GM19099 (cell line): ENCODE data around the gene ATP11A.

ENCODE experiments used
- POLR2A ChIP-seq: IDR thresholded peaks from 3 replicates; pipeline ENCODE4 v1.6.1; 2011; ENCODE audit warnings: low read depth; ENCODE audit not compliant: insufficient read length; ENCODE audit errors: extremely low read depth

ATP11A gene

DNA sequence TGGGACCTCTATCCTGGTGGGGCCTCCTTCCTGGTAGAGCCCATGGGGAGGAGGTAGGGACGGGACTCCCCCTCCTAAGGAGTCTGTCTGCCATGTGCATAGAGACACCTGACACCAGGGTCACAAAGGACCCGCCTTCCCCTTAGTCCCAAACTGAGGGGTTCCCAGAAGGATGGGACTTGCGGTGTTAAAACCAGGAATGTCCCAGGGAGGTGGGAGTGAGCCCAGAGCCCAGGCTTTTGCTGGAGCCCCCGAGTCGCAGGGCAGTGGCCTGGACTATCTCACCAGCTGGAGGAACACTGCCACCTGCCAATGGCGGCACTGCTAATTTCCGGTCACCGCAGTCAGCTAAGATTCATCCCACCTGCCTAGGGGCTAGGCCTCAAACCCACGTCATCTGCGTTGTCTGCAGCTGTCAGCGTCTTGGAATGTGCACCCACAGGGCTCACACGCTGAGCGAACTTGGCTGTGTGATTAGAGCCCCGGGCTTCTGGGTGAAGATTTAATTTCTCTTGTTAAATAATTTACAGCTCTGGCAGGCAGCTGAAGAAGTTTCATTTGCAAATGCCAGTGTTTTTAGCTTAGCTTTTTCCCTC, 31.9 kb upstream of the ATP11A start:
- TF ChIP-seq POLR2A = no peak

DNA sequence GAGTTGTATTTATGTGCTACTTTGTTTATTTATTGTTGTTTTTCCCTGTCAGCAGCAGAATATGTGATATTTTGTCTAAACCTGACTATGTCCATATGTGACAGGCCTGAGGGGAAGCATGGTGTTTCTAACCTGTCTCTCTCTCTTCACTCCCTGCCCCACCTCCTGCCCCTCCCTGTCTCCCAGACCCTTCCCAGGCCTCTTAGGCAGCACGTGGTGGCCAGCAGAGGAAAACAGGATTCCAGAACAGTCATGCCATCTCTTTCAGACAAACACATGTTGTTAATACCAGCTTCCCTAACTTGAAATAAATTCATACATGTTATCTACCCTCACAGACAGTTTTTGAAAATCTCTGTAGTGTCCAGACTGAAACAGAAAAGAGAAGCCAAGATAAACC, 31.0 kb upstream of the ATP11A start:
- no peak for TF ChIP-seq POLR2A

DNA sequence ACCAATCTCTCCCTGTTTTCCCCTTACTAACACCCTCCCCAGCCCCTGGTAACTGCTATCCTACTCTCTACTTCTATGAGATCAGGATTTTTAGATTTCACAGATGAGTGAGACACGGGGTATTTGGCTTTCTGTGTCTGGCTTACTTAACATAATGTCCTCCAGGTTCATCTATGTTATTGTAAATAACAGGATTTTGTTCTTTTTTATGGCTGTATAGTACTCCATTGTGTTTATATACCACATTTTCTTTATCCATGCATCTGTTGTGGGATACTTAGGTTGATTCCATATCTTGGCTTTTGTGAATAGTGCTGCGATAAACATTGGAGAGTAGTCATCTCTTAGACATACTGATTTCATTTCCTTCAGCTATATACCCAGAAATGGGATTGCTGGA, 28.5 kb upstream of the ATP11A start:
- TF ChIP-seq POLR2A = no peak

DNA sequence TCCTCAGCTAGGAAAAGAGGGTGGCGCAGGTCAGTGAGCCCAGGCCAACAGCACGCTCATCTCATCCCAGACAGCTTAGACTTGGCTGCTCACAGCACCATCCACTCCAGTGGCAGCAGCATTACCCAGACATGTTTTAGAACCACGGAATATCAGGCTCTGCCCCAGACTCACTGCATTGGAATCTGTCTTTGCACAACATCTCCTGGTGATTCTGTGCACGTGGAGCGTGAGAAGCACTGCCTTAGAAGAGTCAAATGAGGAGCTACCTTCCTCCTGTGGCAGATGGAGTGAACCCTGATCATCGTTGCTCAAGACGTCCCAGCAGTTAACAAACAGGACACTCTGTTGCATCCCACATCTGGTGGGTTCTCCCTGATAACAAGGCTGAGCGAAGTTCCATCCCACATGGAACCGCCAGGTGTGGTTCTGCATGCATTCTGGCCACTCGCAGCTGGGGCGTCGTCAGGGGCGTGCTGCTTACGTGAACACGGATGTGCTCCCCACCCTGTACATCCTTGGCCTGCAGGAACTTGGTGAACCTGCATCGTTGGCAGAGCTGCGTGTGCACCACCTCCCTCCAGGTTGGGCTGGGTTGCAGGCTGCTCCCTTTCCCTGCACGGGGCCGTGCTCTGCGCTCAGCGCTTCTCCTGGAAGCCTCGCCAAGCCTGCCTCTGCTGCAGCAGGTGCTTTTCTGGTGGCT, 25.2 kb upstream of the ATP11A start:
- TF ChIP-seq POLR2A = no peak

DNA sequence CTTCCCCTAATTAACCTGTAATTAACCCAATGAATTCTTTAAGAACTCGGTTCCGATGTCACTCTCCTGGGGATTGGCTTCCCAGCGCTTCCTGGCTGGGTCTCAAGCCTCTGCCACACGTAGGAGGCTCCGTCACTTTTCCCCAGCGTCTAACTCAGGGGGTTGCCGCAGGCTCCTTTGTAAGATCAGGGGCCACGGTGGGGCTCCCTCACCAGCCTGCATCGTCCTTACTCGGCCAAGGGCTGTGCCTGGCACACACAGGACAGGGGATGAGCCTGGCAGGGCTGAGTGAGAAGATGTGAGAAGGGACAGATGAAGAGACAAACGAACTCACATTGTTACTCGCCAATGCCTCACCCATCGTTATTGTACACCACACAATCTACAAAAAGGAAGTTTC, 20.9 kb upstream of the ATP11A start:
- TF ChIP-seq POLR2A = no peak

DNA sequence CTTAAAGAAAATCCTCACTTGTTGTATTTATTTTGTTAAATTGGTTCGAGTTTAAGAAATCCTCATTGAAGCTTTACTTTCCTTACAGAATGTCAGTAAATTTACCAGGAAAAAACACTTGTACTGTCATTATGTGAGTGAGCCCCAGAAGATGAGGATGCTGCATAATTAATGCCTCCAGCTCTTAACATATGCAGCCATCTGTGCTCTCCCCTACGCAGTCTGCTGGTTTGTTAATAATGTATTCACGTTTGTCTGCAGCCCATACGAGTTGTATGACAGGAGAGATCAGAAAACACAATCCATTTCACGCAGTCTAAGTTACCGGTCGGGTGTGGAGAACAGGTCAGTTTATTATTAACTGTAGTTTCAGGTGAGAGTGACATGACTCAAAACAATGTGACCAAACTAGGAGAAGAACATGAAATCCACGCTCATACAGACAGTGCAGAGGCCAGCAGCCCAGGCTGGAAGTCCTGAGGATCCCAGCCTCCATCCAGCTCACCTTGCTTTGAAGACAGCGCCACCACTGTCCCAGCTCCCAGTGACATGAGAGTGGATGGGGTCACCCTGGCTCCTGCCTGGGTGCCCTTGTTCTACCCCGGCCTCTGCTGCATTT, 19.8 kb upstream of the ATP11A start:
- TF ChIP-seq POLR2A = no peak

DNA sequence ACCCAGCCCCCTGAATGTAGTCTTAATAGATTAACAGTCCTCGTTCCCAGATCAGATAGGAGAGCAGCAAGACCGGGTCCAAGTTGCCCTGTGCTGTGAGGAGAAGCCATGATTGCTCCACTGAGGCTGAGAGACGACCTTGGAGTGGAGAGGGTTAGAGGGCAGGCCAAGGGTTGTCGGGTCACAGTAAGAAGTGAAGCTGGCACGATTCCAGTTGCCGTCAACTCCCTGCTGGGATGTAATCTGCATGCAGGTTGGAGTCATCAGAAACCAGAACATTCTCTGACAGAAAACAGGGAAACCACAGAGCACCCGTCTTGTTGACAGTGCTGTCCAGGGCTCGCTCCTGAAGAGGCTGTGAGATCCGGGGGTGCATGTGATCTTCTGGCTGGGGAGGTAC, 19.0 kb upstream of the ATP11A start:
- no peak for TF ChIP-seq POLR2A

DNA sequence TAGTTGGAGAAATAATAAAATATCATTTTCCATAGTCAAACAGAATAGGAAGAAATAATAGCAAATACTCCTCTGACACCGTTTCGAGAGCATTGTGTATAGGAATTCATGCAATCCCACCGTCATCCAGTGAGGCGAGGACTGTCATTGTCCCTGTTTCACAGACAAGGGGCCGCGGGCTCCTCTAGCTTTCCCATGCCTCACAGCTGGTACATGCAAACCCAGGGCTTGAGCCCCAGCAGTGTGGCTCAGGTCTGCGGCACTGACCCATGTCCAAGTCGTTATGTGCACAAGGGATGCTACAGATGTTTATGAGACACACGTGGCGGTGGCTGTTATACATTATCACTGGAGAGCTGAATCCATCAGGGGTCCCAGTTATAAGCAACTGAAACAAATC, 18.5 kb upstream of the ATP11A start:
- no peak for TF ChIP-seq POLR2A

DNA sequence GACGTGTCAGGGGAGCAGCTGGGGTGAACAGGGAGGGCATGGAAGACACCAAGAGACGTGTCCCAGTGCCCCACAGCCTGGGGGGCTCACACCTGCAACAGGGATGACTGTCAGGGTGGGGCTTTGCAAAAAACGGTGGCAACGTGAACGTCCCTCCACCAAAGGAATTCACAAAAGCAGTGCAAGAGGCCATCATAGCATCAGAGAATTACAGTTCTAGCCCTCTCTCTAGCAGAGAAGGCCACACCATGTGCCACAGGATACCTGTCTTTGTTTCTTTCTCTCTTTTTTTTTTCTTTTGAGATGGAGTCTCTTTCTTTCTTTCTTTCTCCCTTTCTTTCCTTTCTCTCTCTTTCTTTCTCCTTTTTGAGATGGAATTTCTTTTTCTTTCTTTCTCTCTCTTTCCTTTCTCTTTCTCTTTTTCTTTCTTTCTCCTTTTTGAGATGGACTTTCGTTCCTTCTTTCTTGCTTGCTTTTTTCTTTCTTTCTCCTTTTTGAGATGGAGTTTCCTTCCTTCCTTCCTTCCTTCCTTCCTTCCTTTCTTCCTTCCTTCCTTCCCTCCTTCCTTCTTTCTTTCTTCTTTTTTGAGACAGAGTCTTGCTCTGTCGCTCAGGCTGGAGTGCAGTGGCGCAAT, 17.1 kb upstream of the ATP11A start:
- no peak for TF ChIP-seq POLR2A

DNA sequence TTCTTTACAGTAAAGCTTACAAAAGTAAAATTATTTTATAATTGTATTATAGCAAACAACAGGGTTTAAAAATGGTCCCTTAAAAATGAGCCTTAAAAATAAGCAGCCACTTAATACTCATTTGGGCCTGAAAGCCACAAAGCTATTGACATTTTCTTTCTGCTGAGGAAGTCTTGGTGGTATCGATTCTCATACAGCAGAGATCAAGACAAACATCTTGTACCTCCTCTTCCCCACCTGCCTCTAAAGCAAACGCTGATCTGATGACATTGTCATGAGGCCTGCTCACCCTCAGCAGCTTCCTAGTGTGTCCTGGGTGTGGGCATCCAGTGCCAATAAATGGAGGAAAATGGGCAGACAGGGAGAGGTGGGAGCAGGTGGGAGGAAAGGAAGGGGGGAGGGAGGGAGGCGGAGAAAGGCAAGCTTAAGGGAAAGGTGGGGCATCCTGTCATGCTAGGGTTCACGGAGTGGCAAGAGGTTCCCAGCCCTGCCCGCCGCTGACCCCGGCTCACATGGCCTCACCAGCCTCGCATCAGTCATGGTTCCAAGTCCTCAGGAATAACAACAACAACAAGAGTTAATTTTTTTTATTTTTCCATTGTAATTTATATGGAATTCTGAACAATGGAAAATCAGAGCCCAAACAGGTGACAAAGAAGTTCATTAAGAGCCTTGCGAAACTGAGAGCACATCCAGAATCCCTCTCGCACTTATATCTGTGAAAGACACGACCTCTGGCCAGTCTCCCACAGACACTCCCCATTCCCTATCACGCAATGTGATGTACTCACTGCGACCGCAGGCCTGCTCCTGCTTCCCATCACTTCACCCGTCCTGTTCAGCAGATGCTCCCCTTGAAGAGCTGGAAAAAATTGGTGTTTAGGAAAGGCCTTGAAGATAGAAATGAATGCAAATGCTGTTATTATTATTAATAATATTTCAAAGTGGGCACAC, 15.1 kb upstream of the ATP11A start:
- no peak for TF ChIP-seq POLR2A

DNA sequence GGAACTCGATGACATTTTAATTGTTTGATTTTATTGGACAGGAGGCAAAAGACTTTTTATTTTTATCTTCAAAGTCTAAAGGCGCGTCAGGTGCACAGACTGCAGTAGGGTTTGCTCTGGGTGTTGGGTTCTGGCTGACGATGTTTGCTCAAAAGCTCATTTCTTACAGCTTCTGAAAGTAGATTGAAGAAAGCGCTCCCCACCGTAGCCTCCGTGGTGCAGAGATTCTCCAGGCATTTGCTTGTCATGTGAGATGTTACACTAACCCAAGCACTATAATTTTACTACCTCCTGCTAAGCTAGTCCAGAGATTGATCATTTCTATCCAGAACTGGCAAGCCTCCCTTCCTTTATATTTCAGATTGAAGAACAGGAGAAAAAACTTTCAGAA, 14.5 kb upstream of the ATP11A start:
- no peak for TF ChIP-seq POLR2A

DNA sequence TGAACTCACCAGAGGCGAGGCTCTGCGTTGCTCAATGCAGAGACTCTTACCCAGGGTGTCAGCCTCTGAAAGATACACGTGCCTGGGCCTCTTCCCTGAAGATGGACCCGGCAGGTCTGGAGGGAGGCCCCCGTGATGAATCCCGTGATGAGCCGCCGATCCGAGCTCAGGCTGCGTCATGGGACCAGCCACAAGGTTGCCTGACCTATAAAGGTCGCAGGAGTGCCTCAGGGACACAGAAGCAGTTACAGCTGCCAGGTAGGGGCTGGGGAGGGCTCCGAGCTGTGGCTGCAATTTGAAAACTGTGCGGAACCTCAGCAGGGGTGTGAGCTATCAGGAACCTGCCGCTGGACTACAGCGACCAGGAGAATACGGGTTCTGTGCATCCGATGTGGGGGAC, 10.5 kb upstream of the ATP11A start:
- TF ChIP-seq POLR2A = no peak

DNA sequence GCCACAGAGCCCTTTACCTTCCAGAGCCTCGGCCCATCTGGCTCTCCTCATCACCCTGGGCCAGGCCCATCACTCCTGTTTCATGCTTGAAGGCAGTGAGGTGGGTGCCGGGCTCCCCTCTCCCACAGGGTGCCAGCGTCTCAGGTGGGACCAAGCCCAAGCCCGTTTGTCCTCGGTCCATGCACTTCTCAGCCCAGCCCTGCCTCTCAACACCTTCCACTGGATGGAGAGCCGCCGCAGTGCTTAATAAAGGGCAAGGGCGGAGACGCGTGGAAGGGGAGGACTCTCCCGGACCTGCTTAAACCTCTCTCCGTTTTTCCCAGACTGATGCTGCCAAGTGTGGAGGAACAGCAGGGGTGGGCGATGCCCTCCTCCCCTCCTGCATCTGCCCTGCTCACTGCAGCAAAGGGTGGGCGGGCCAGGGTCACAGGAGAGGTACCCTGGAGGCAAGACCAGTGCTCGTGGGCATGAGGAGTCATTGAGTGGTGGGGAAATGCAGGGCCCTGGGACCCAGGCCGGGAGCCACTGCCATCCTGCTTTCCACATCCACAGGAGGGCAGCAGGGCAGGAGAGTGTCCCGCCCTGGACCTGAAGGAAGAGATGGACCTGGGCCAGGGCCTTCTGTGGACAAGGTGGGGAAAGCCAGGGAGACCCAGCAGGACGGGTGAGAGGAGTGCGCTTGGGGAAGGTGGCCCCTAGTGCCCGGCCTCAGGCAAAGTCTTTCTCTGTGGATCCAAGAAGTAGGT, 9.7 kb upstream of the ATP11A start:
- no peak for TF ChIP-seq POLR2A

DNA sequence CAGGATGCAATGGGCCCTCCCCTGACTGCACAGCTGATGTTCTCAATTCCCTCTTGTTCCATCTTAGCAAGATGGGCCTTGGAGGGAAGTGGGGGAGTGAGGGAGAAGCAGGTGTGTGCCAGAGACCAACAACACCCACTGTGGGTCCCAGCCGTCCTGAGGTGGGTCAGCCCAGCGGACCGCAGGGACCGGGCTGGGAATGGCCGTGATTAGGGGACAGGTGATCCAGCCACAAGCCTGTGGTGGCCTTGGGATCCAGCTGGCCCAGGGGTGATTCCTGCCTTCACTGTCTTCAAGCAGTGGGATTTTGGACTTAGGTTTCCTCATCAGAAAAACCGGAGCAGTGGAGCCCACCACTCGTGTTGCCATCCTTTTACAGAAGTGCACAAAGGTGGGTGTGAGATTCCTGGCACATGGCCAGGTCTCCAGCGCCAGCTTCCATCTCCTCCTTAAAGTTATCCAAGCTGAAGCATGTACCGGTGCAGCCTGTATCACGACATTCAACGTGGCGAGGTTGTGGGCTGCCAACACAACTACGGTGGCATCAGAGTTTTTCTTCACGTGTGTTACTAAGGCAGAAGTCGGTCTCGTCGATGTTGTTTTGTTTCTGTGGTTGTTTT, 9.0 kb upstream of the ATP11A start:
- no peak for TF ChIP-seq POLR2A
